Measurements from ENCODE around the gene ITGB8.

The ITGB8 gene

DNA sequence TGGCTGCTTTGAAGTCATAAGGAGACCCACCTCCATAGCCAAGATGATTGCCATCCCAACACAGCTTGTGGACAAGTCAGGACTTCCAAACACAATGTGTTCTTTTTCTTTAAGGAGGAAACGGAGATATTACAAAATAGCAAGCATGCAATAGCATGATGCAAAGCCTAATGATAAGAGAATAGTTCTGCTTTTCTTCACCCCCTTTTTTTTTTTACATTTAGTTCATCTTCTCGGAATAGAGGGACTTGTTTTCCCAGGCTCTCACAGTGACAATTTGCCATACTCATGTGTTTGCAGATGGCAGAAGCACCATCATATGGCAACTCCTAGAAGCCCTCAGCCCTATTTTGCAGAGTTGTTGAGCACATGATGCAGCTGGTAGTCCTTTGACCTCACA lies 119.8 kb downstream of the ITGB8 start:
- H3K36me3 Mint-ChIP-seq (ENCODE audit: low read depth), result no peaks in the 10 kb centered on the region
- no peak overlapping the region for H3K4me3 Mint-ChIP-seq
- H3K27ac Mint-ChIP-seq, result no peak overlapping the region
- TF ChIP-seq, protein P1, sequence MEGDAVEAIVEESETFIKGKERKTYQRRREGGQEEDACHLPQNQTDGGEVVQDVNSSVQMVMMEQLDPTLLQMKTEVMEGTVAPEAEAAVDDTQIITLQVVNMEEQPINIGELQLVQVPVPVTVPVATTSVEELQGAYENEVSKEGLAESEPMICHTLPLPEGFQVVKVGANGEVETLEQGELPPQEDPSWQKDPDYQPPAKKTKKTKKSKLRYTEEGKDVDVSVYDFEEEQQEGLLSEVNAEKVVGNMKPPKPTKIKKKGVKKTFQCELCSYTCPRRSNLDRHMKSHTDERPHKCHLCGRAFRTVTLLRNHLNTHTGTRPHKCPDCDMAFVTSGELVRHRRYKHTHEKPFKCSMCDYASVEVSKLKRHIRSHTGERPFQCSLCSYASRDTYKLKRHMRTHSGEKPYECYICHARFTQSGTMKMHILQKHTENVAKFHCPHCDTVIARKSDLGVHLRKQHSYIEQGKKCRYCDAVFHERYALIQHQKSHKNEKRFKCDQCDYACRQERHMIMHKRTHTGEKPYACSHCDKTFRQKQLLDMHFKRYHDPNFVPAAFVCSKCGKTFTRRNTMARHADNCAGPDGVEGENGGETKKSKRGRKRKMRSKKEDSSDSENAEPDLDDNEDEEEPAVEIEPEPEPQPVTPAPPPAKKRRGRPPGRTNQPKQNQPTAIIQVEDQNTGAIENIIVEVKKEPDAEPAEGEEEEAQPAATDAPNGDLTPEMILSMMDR (IDR thresholded peaks at IDR 0.05; ENCODE audit: unreplicated experiment in 3 of 3), result no peak
- H3K9me3 Mint-ChIP-seq, result no peaks in the 10 kb centered on the region
- no peaks in the 10 kb centered on the region for H3K4me1 Mint-ChIP-seq
- peaks cover 4% of the 10 kb centered on the region for H3K27me3 Mint-ChIP-seq (ENCODE audit: low read depth)

DNA sequence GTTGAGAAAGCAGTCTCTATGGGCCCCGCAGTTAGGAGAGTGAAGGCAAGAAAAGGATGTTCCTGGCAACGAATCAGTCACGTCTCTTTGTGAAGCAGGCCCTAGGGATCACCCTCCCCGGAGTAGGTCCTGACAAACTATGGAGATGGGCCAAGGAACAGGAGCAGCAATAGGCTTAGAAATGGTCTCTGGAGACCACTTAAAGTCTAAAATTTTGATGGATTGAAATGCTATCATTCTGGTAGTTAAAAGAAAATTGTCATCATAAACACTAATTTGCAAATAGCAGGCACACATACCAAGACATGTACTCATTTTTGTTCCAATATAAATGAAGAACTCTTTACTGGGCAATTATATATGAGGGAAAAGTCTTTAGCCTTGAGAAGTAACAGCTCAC lies 123.5 kb downstream of the ITGB8 start:
- no peak overlapping the region for H3K4me3 Mint-ChIP-seq
- peaks cover 4% of the 10 kb centered on the region for H3K27me3 Mint-ChIP-seq (ENCODE audit: low read depth)

DNA sequence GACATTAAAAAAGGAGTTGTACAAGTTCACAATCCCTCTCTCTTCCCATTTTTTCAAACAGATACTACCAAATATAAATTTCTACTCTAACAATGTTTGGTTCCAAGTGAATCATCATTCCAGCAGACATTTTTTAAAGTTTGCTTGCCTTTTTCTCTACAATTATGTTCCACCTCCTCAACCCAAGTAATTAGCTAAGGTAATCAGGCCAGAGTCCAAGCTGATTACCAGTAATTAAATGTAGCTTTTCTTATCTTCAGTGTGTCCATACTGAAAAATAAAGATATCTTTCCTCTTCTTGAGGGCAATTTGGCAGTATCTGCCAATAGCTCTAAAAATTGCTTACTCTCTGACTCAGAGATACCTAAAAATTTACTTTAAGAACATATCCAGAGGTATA lies 126.0 kb downstream of the ITGB8 start:
- H3K4me1 Mint-ChIP-seq, result no peaks in the 10 kb centered on the region

More for the DNA sequence above, 123.5 kb downstream of the ITGB8 start:
- TF ChIP-seq, protein P1 (IDR thresholded peaks at IDR 0.05; ENCODE audit: unreplicated experiment in 3 of 3), result no peak
- Mint-ChIP-seq H3K36me3 (ENCODE audit: low read depth) (no peaks in the 10 kb centered on the region), H3K4me1 (no peaks in the 10 kb centered on the region), H3K9me3 (no peaks in the 10 kb centered on the region), H3K27ac (no peak overlapping the region)

DNA sequence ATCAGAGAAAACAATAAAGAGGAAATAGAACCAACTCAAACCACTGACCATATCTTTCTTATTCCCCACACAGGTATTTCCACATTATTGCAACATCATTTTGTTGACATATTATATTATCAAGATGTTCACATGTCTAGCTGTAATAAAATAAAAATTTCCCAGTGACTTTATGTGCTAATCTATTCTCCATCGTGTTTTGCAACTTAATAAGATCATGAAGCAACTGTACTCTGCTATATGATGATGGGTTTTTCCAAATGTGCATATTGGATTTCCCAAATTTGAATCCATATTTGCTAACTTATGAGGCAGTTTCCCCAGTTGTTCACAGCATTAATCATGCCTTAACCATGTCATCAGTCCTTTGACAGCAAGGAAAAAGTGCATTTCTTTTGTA lies 127.8 kb downstream of the ITGB8 start:
- TF ChIP-seq, protein P1 (IDR thresholded peaks at IDR 0.05; ENCODE audit: unreplicated experiment in 3 of 3), result no peak
- H3K36me3 Mint-ChIP-seq (ENCODE audit: low read depth), result no peaks in the 10 kb centered on the region
- no peaks in the 10 kb centered on the region for H3K9me3 Mint-ChIP-seq
- H3K4me1 Mint-ChIP-seq, result no peaks in the 10 kb centered on the region
- no peak overlapping the region for H3K4me3 Mint-ChIP-seq
- H3K27ac Mint-ChIP-seq, result no peak overlapping the region
- peaks cover 4% of the 10 kb centered on the region for H3K27me3 Mint-ChIP-seq (ENCODE audit: low read depth)

More for the DNA sequence above, 126.0 kb downstream of the ITGB8 start:
- Mint-ChIP-seq H3K27me3 (ENCODE audit: low read depth) (peaks cover 4% of the 10 kb centered on the region), H3K27ac (no peak overlapping the region), H3K36me3 (ENCODE audit: low read depth) (no peaks in the 10 kb centered on the region), H3K9me3 (no peaks in the 10 kb centered on the region), H3K4me3 (no peak overlapping the region)
- TF ChIP-seq, protein P1 (IDR thresholded peaks at IDR 0.05; ENCODE audit: unreplicated experiment in 3 of 3), result no peak

DNA sequence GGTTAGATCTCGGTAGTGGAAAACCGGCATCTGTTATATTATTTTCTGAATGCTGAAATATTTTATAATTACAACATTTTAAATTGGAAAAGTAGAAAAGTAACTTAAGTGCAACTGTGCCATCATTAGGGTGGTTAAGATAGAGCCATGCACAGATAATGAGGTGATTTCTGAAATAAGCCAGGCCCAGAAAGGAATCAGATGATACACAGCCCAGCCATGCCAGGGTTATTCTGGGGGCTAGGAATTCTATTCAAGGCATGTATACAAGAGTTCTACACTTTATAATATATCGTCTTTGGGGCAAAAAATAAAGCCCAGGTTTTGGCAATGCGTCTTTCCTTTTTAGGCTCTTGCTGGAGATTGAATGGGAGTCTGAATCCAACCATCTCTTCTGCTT lies 128.7 kb downstream of the ITGB8 start:
- H3K4me1 Mint-ChIP-seq, result no peaks in the 10 kb centered on the region
- TF ChIP-seq, protein P1 (IDR thresholded peaks at IDR 0.05; ENCODE audit: unreplicated experiment in 3 of 3), result no peak
- H3K9me3 Mint-ChIP-seq, result no peaks in the 10 kb centered on the region
- no peak overlapping the region for H3K4me3 Mint-ChIP-seq
- H3K27ac Mint-ChIP-seq, result no peak overlapping the region
- no peaks in the 10 kb centered on the region for H3K36me3 Mint-ChIP-seq (ENCODE audit: low read depth)
- peaks cover 4% of the 10 kb centered on the region for H3K27me3 Mint-ChIP-seq (ENCODE audit: low read depth)

DNA sequence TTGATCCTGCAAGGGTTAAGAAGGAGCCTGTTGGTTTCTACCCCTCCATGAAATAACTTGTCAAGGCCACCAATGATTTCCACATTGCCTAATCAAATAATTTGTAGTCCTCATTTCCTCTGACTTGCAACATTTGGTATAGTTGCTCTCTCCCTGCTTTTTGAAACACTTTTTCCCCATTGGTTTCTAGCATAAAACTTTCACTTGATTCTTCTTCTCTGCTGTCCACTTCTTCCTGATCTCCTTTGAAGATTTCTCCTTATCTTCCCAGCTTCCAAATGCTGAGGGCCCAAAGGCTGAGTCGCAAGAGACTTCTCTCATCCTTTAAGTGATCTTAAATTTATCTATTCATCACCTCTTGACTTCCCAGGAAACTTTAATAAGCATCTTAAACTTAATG lies 134.2 kb downstream of the ITGB8 start:
- Mint-ChIP-seq H3K27ac (no peak overlapping the region), H3K27me3 (ENCODE audit: low read depth) (no peaks in the 10 kb centered on the region), H3K4me1 (no peaks in the 10 kb centered on the region), H3K9me3 (no peaks in the 10 kb centered on the region), H3K4me3 (no peak overlapping the region), H3K36me3 (ENCODE audit: low read depth) (no peaks in the 10 kb centered on the region)
- TF ChIP-seq, protein P1 (IDR thresholded peaks at IDR 0.05; ENCODE audit: unreplicated experiment in 3 of 3), result no peak
